HEK293 (cell line): ENCODE results near the gene BZW2.

Experiments used
- CTCF ChIA-PET: fragments of 350-600 bp; formaldehyde crosslinking; extraction: SDS; loops from one replicate; lab custom pipeline; 2021; ENCODE audit warnings: antibody characterized with exemption; lab: Yijun Ruan, JAX
- POLR2A ChIA-PET: fragments of 300-600 bp; formaldehyde crosslinking; extraction: SDS; loops from one replicate; lab custom pipeline; 2020; ENCODE audit warnings: antibody characterized with exemption, inconsistent platforms; lab: Yijun Ruan, JAX
- H3K27ac ChIP-seq: fragments of 200-500 bp; sonication (Bioruptor generic); 2 replicates; pipeline ENCODE4 v1.5.1; 2014; ENCODE audit warnings: low read depth, low read length, control low read depth, inconsistent platforms; ENCODE audit errors: extremely low read depth
- H3K36me3 ChIP-seq, 2 experiments: fragments of 200-500 bp in 1 of 2; sonication (Bioruptor generic) in 1 of 2; 1 replicate in 1 of 2; 2 replicates in 1 of 2; pipeline ENCODE4 v1.5.1; 2014 to 2017; ENCODE audit warnings: inconsistent platforms in 2 of 2, low read length in 2 of 2; ENCODE audit not compliant: control insufficient read depth in 2 of 2, insufficient read depth in 1 of 2
- H3K4me1 ChIP-seq: fragments of 200-500 bp; sonication (Bioruptor generic); 2 replicates; pipeline ENCODE4 v1.5.1; 2014; ENCODE audit warnings: mild to moderate bottlenecking, low read length, inconsistent platforms; ENCODE audit not compliant: control insufficient read depth, insufficient read depth
- H3K4me3 ChIP-seq: 2 replicates; pipeline ENCODE4 v1.5.1; 2011; ENCODE audit warnings: low read depth, mild to moderate bottlenecking, control low read depth, low read length, moderate library complexity
- H3K9me3 ChIP-seq: fragments of 200-500 bp; sonication (Bioruptor generic); 2 replicates; pipeline ENCODE4 v1.5.1; 2014; ENCODE audit warnings: low read depth, low read length, inconsistent platforms; ENCODE audit not compliant: control insufficient read depth, insufficient read depth
- MEIS1 ChIP-seq: sonication (generic); formaldehyde crosslinking; IDR thresholded peaks from 2 replicates; pipeline ENCODE4 v1.8.1; 2022; ENCODE audit warnings: missing genetic modification reagents, mild to moderate bottlenecking, borderline replicate concordance
- SP7 ChIP-seq: fragments of 450-650 bp; formaldehyde crosslinking; IDR thresholded peaks from 2 replicates; pipeline ENCODE4 v1.5.1; 2016; ENCODE audit warnings: missing biosample characterization, missing genetic modification characterization
- TRIM28 ChIP-seq: IDR thresholded peaks from 2 replicates; pipeline ENCODE4 v1.6.1; 2011; ENCODE audit warnings: low read length, control low read depth, borderline replicate concordance
- ZBTB17 ChIP-seq: fragments of 450-650 bp; formaldehyde crosslinking; IDR thresholded peaks from 2 replicates; pipeline ENCODE4 v1.5.1; 2016; ENCODE audit warnings: missing biosample characterization, missing genetic modification characterization
- ZBTB21 ChIP-seq: fragments of 450-650 bp; formaldehyde crosslinking; IDR thresholded peaks from 2 replicates; pipeline ENCODE4 v1.5.1; 2017; ENCODE audit warnings: missing biosample characterization, missing genetic modification characterization
- ZBTB48 ChIP-seq: fragments of 450-650 bp; formaldehyde crosslinking; IDR thresholded peaks from 2 replicates; pipeline ENCODE4 v1.5.1; 2016; ENCODE audit warnings: missing biosample characterization, missing genetic modification characterization
- ZBTB8A ChIP-seq: fragments of 450-650 bp; formaldehyde crosslinking; IDR thresholded peaks from 2 replicates; pipeline ENCODE4 v1.5.1; 2016; ENCODE audit warnings: missing biosample characterization, missing genetic modification characterization
- ZIC2 ChIP-seq: fragments of 450-650 bp; formaldehyde crosslinking; IDR thresholded peaks from 2 replicates; pipeline ENCODE4 v1.5.1; 2016; ENCODE audit warnings: missing biosample characterization, missing genetic modification characterization
- ZNF138 ChIP-seq: fragments of 450-650 bp; formaldehyde crosslinking; IDR thresholded peaks from 2 replicates; pipeline ENCODE4 v1.5.1; 2016; ENCODE audit warnings: missing biosample characterization, missing genetic modification characterization, borderline replicate concordance
- ZNF169 ChIP-seq: fragments of 450-650 bp; formaldehyde crosslinking; IDR thresholded peaks from 2 replicates; pipeline ENCODE4 v1.5.1; 2016; ENCODE audit warnings: missing biosample characterization, missing genetic modification characterization
- ZNF23 ChIP-seq: fragments of 450-650 bp; formaldehyde crosslinking; IDR thresholded peaks from 2 replicates; pipeline ENCODE4 v1.5.1; 2016; ENCODE audit warnings: missing biosample characterization, missing genetic modification characterization, borderline replicate concordance
- ZNF274 ChIP-seq, 2 experiments: fragments of 200-500 bp in 1 of 2; fragments of 450-650 bp in 1 of 2; sonication (Bioruptor generic) in 1 of 2; formaldehyde crosslinking in 1 of 2; IDR thresholded peaks; 2 replicates each; pipeline versions ENCODE4 v1.5.1 to v1.6.1; 2014 to 2016; ENCODE audit warnings: borderline replicate concordance in 1 of 2, inconsistent platforms in 1 of 2, low read length in 1 of 2, missing biosample characterization in 1 of 2, missing genetic modification characterization in 1 of 2
- ZNF37A ChIP-seq: fragments of 450-650 bp; IDR thresholded peaks from 2 replicates; pipeline ENCODE4 v1.5.1; 2018; ENCODE audit warnings: missing biosample characterization, missing genetic modification characterization
- ZNF416 ChIP-seq: fragments of 450-650 bp; formaldehyde crosslinking; IDR thresholded peaks from 2 replicates; pipeline ENCODE4 v1.5.1; 2016; ENCODE audit warnings: missing biosample characterization, missing genetic modification characterization
- ZNF501 ChIP-seq: fragments of 450-650 bp; formaldehyde crosslinking; IDR thresholded peaks from 2 replicates; pipeline ENCODE4 v1.5.1; 2016; ENCODE audit warnings: missing biosample characterization, missing genetic modification characterization
- ZNF555 ChIP-seq: fragments of 450-650 bp; formaldehyde crosslinking; conservative IDR thresholded peaks from 2 replicates; pipeline ENCODE4 v1.5.1; 2017; ENCODE audit warnings: missing biosample characterization, mild to moderate bottlenecking, missing genetic modification characterization, inconsistent platforms
- ZNF560 ChIP-seq: fragments of 450-650 bp; formaldehyde crosslinking; IDR thresholded peaks from 2 replicates; pipeline ENCODE4 v1.5.1; 2017; ENCODE audit warnings: missing biosample characterization, missing genetic modification characterization, borderline replicate concordance
- ZNF658 ChIP-seq: fragments of 450-650 bp; formaldehyde crosslinking; IDR thresholded peaks from 2 replicates; pipeline ENCODE4; 2016; ENCODE audit warnings: missing biosample characterization, missing genetic modification characterization
- ZNF664 ChIP-seq: fragments of 450-650 bp; formaldehyde crosslinking; IDR thresholded peaks from 2 replicates; pipeline ENCODE4 v1.5.1; 2016; ENCODE audit warnings: missing biosample characterization, missing genetic modification characterization
- ZNF76 ChIP-seq: fragments of 450-650 bp; formaldehyde crosslinking; IDR thresholded peaks from 2 replicates; pipeline ENCODE4; 2016; ENCODE audit warnings: low read depth, missing biosample characterization, missing genetic modification characterization, borderline replicate concordance
- ZNF830 ChIP-seq: fragments of 450-650 bp; IDR thresholded peaks from 2 replicates; pipeline ENCODE4 v1.5.0; 2018; ENCODE audit warnings: missing biosample characterization, missing genetic modification characterization, low read depth, mild to moderate bottlenecking, moderate library complexity
- ZNF837 ChIP-seq: fragments of 450-650 bp; formaldehyde crosslinking; IDR thresholded peaks from 2 replicates; pipeline ENCODE4 v1.5.1; 2016; ENCODE audit warnings: missing biosample characterization, missing genetic modification characterization
- TF ChIP-seq, protein P1 (sequence below): fragments of 450-650 bp; formaldehyde crosslinking; IDR thresholded peaks from 2 replicates; pipeline ENCODE4 v1.5.1; 2017; ENCODE audit warnings: missing biosample characterization, missing genetic modification characterization
- TF ChIP-seq, protein P2 (sequence below): fragments of 450-650 bp; formaldehyde crosslinking; IDR thresholded peaks from 2 replicates; pipeline ENCODE4 v1.5.1; 2016; ENCODE audit warnings: missing biosample characterization, missing genetic modification characterization
- TF ChIP-seq, protein P3 (sequence below): fragments of 450-650 bp; formaldehyde crosslinking; IDR thresholded peaks from 2 replicates; pipeline ENCODE4 v1.5.1; 2016; ENCODE audit warnings: missing biosample characterization, missing genetic modification characterization, low read depth

The BZW2 gene

DNA sequence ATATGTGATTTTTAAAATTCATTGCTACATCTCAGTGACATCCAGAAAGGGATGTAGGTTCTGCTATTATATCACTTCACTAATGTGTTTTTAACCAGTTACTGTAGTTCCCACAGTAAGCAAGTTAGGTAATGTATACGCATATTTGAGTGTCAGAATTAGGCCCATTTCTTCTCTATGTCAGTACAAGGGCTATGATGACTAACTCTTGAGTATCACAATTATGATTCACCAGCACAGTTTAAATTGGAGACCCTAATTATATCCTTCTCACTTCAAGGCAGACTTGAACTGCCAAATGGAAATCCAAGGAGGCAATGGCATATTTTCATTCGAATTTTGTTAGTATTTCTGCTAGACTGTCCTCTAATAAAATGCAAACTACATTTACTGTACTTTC is 23.6 kb downstream of the BZW2 start:
- ChIA-PET CTCF (interaction anchor here (0.7 kb wide), 1 partner anchor 1342 kb away, joined by 3 read pairs; no protein-coding TSS in a partner anchor), POLR2A (interaction anchor here (2.0 kb wide), 1 partner anchor 24 kb away, joined by 7 read pairs; the partner anchor contains the start of genes ANKMY2 and BZW2)
- no peak overlapping the region for H3K4me3 ChIP-seq
- H3K9me3 ChIP-seq: no peaks in the 10 kb centered on the region
- H3K4me1 ChIP-seq: peaks cover 4% of the 10 kb centered on the region; the same call in 1 of the 2 replicates
- TF ChIP-seq MEIS1: no peak
- no peak for TF ChIP-seq ZNF76 (tag by site-specific recombination)
- no peak for TF ChIP-seq ZNF664 (tag by site-specific recombination)
- no peak for TF ChIP-seq ZBTB21 (tag by site-specific recombination)
- no peak for TF ChIP-seq ZNF560 (tag by site-specific recombination)
- TF ChIP-seq SP7 (tag by site-specific recombination): peak; percentile 85
- TF ChIP-seq ZBTB17 (tag by site-specific recombination): no peak
- no peak for TF ChIP-seq ZNF555 (tag by site-specific recombination)
- no peak overlapping the region for H3K27ac ChIP-seq
- peaks cover 0 to 3% of the 10 kb centered on the region in 2 experiments; a peak in 1 of 3 replicates for H3K36me3 ChIP-seq

DNA sequence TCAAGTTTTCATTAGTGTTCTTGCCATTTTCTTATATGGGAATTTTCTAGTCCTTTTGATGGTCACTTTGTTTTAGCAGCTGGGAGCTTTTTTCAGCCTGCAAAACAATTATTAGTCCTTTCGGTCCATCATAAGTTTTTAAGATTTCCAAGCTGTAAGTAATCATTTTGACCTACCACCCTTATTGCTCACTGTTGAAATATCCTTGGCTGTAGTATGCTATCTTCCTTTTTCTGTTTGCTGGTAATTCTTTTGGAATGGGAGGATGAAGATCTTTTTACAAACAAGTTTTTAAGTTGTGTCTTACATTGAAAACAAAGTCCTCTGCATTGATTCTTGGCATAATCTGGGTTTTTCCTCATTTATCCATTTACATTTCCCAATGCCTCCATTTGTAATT is 24.0 kb downstream of the BZW2 start:
- ChIA-PET POLR2A (no interaction called here), CTCF (no interaction called here)
- H3K4me1 ChIP-seq: peaks cover 4% of the 10 kb centered on the region; the same call in 1 of the 2 replicates
- TF ChIP-seq, protein P1, sequence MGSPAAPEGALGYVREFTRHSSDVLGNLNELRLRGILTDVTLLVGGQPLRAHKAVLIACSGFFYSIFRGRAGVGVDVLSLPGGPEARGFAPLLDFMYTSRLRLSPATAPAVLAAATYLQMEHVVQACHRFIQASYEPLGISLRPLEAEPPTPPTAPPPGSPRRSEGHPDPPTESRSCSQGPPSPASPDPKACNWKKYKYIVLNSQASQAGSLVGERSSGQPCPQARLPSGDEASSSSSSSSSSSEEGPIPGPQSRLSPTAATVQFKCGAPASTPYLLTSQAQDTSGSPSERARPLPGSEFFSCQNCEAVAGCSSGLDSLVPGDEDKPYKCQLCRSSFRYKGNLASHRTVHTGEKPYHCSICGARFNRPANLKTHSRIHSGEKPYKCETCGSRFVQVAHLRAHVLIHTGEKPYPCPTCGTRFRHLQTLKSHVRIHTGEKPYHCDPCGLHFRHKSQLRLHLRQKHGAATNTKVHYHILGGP (tag by site-specific recombination): no peak
- TF ChIP-seq SP7 (tag by site-specific recombination): no peak
- TF ChIP-seq TRIM28: no peak
- no peak for TF ChIP-seq ZNF416 (tag by site-specific recombination)
- no peak for TF ChIP-seq ZIC2 (tag by site-specific recombination)
- TF ChIP-seq, protein P2, sequence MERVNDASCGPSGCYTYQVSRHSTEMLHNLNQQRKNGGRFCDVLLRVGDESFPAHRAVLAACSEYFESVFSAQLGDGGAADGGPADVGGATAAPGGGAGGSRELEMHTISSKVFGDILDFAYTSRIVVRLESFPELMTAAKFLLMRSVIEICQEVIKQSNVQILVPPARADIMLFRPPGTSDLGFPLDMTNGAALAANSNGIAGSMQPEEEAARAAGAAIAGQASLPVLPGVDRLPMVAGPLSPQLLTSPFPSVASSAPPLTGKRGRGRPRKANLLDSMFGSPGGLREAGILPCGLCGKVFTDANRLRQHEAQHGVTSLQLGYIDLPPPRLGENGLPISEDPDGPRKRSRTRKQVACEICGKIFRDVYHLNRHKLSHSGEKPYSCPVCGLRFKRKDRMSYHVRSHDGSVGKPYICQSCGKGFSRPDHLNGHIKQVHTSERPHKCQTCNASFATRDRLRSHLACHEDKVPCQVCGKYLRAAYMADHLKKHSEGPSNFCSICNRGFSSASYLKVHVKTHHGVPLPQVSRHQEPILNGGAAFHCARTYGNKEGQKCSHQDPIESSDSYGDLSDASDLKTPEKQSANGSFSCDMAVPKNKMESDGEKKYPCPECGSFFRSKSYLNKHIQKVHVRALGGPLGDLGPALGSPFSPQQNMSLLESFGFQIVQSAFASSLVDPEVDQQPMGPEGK (tag by site-specific recombination): no peak
- TF ChIP-seq ZNF23 (tag by site-specific recombination): no peak
- TF ChIP-seq ZBTB21 (tag by site-specific recombination): no peak
- TF ChIP-seq, protein P3, sequence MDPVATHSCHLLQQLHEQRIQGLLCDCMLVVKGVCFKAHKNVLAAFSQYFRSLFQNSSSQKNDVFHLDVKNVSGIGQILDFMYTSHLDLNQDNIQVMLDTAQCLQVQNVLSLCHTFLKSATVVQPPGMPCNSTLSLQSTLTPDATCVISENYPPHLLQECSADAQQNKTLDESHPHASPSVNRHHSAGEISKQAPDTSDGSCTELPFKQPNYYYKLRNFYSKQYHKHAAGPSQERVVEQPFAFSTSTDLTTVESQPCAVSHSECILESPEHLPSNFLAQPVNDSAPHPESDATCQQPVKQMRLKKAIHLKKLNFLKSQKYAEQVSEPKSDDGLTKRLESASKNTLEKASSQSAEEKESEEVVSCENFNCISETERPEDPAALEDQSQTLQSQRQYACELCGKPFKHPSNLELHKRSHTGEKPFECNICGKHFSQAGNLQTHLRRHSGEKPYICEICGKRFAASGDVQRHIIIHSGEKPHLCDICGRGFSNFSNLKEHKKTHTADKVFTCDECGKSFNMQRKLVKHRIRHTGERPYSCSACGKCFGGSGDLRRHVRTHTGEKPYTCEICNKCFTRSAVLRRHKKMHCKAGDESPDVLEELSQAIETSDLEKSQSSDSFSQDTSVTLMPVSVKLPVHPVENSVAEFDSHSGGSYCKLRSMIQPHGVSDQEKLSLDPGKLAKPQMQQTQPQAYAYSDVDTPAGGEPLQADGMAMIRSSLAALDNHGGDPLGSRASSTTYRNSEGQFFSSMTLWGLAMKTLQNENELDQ (tag by site-specific recombination): no peak
- H3K9me3 ChIP-seq: no peaks in the 10 kb centered on the region
- no peak overlapping the region for H3K27ac ChIP-seq
- H3K4me3 ChIP-seq: no peak overlapping the region
- peaks cover under 1 to 3% of the 10 kb centered on the region in 2 experiments; a peak in 2 of 3 replicates for H3K36me3 ChIP-seq

DNA sequence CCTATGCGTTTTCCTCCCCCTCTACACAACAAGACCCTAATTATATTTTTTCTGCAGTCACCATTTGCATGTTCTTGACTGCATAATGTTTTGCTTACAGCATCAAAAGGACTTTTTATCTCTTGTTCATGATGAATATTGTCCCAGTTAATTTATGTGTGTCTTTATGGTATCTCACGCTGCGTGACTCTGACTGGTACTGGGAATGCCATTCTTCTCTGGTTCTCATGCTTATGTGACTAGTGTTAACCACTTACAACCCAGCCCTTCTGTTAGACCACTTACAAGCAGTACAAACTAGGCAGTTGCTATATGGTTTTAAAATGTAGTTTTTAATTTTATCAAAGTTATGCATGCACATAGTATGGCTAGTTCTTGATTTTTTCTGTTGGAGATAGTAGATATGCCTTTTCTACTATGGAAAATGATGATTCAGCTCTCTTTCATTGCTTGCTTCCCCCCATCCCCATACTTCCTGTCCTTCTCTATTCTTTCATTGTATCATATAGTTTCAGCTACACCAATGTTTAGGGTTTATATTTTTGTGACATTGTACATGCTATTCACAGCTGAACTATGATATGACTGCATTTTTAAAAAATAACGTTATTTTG is 24.9 kb downstream of the BZW2 start:
- peaks cover 4% of the 10 kb centered on the region; the same call in 1 of the 2 replicates for H3K4me1 ChIP-seq
- H3K27ac ChIP-seq: no peak overlapping the region
- ChIA-PET CTCF (no interaction called here), POLR2A (no interaction called here)
- peaks cover 6 to 9% of the 10 kb centered on the region in 2 experiments; a peak in 2 of 3 replicates for H3K36me3 ChIP-seq
- H3K4me3 ChIP-seq: no peak overlapping the region
- H3K9me3 ChIP-seq: no peaks in the 10 kb centered on the region
- no peak for TF ChIP-seq ZNF658 (tag by site-specific recombination)
- no peak for TF ChIP-seq ZBTB48 (tag by site-specific recombination)
- no peak for TF ChIP-seq ZNF37A
- no peak for TF ChIP-seq ZBTB8A
- TF ChIP-seq ZNF830 (tag by site-specific recombination): no peak
- no peak for TF ChIP-seq ZNF274 (IDR thresholded peaks at IDR 0.05; ENCODE audit: low read length)
- TF ChIP-seq ZNF274 (tag by site-specific recombination; IDR thresholded peaks at IDR 0.05; ENCODE audit: borderline replicate concordance): no peak
- TF ChIP-seq ZNF837 (tag by site-specific recombination): no peak
- no peak for TF ChIP-seq ZNF169
- TF ChIP-seq ZNF138 (tag by site-specific recombination): no peak
- TF ChIP-seq ZNF501: no peak
